Psoas muscle (tissue), 8 donors: Measurements from ENCODE around the gene CIT. TPM values are rescaled to one million over a fixed set of nuclear protein-coding genes. Genes with fewer than 3 reads are reported as not detected.
"Not testable (repeated sequence)": the region's sequence is repeated elsewhere in the genome, so short reads cannot be mapped to it uniquely, and the experiment has no call there.

Experiments used
- ATAC-seq, 4 donors: fragments of 200-7000 bp; cut with Tn5 transposase; one replicate each; pipeline ENCODE4 v1.9.1; 2020; ENCODE audit warnings: moderate library complexity in 3 of 4, mild to moderate bottlenecking in 2 of 4
- DNase-seq, 2 donors: peaks; one replicate each; pipeline ENCODE4 v3.0.0-alpha.2; 2020
- H3K27ac ChIP-seq: fragments of 200-600 bp; one replicate; pipeline ENCODE4 v1.8.0; 2022
- H3K27me3 ChIP-seq, 3 donors: fragments of 200-600 bp in 1 of 3; one replicate each; pipeline versions ENCODE4 v1.6.1 to v1.8.0; 2013 to 2022; ENCODE audit warnings: low read length in 2 of 3, mild to moderate bottlenecking in 2 of 3, moderate library complexity in 1 of 3; ENCODE audit not compliant: insufficient read depth in 3 of 3
- H3K36me3 ChIP-seq, 2 donors: fragments of 200-600 bp in 1 of 2; one replicate each; pipeline versions ENCODE4 v1.6.1 to v1.8.0; 2013 to 2022; ENCODE audit warnings: low read depth in 1 of 2, mild to moderate bottlenecking in 1 of 2, moderate library complexity in 1 of 2; ENCODE audit not compliant: insufficient read depth in 1 of 2
- H3K4me1 ChIP-seq: fragments of 200-600 bp; one replicate; pipeline ENCODE4 v1.8.0; 2022
- H3K4me3 ChIP-seq: fragments of 200-600 bp; one replicate; pipeline ENCODE4 v1.8.0; 2022; ENCODE audit warnings: mild to moderate bottlenecking
- H3K9me3 ChIP-seq: fragments of 200-600 bp; one replicate; pipeline ENCODE4 v1.8.0; 2022
- CTCF ChIP-seq: fragments of 200-600 bp; IDR thresholded peaks from one replicate; pipeline ENCODE4 v1.8.0; 2022; ENCODE audit warnings: antibody characterized with exemption
- WGBS, 3 donors: extraction: QIAGEN DNeasy Blood & Tissue Kit; methylation state at CpG; one replicate each; pipeline versions ENCODE4 v1.1.6 to v1.1.7; 2013; 5-methylcytosine and 5-hydroxymethylcytosine counted together
- intact Hi-C, 2 donors: fragments of 100-400 bp; cut with DNase I; formaldehyde crosslinking; loops; one replicate each; pipeline versions ENCODE4 v1.11.0 to v1.14.2; 2022
- polyA plus RNA-seq, 3 donors: library from polyadenylated mRNA; stranded (reverse); fragments of 200-250 nt; gene quantifications; one replicate each; pipeline ENCODE4 v1.2.3, GENCODE V29; 2013
- total RNA-seq, 4 donors: library from RNA; stranded (reverse); fragmentation: NEBNext Ultra II Directional in 2 of 4; extraction: Animal tissue kit (Norgen Biotek cat#: 25700) in 2 of 4; gene quantifications; one replicate each; pipeline versions ENCODE4 v1.2.1 to v1.2.4, GENCODE V29; 2021 to 2023
- donor health status: healthy with polysubstance abuse.
- donor health status: DM: no; HTN: no; CAD: no; lungs with moderate emphysema.
- donor health status: Bipolar disorder and iron deficiency.
- donor health status: healthy.
- donor health status: DM: yes; HTN: yes; CAD: no.
- donor health status: DM: no; HTN: no; CAD: no.
- donor health status: DM: no; HTN: no; CAD: no.
- donor health status: DM: yes; HTN: yes; CAD: no.

The CIT gene
- total and polyA plus RNA-seq, 7 donors = 0.06 to 2.4 (median 0.40) TPM

GRCh38 chr12:119902084-119902509, 25.0 kb upstream of the CIT start:
- H3K9me3 ChIP-seq = no peaks in the 10 kb centered on the region
- H3K27ac ChIP-seq = no peak overlapping the region
- H3K27me3 ChIP-seq = no peaks in the 10 kb centered on the region
- 4 to 5% (median 4%) methylated on average over 5 of the region's 5 CpGs for WGBS, 3 donors
- no peak overlapping the region for H3K4me3 ChIP-seq
- DNase-seq (peak in 1 of 2 donors; percentile 34), ATAC-seq (peak in 1 of 4 donors; percentile 62)
- peak; percentile 61 for TF ChIP-seq CTCF
- no peaks in the 10 kb centered on the region for H3K36me3 ChIP-seq
- H3K4me1 ChIP-seq = no peaks in the 10 kb centered on the region
- intact Hi-C loops = no loop called here

GRCh38 chr12:119901670-119902069, 24.6 kb upstream of the CIT start:
- no peak overlapping the region for H3K4me3 ChIP-seq
- WGBS, 3 donors = 76 to 87% (median 82%) methylated on average over 2 of the region's 2 CpGs

GRCh38 chr12:119894916-119895315, 17.8 kb upstream of the CIT start:
- TF ChIP-seq CTCF = no peak
- ATAC-seq = no peak
- Histone ChIP-seq H3K36me3 (no peaks in the 10 kb centered on the region), H3K27ac (no peak overlapping the region), H3K9me3 (no peaks in the 10 kb centered on the region), H3K4me3 (no peak overlapping the region), H3K27me3 (peaks cover 0 to 3% (median 0%) of the 10 kb centered on the region in 3 donors), H3K4me1 (no peaks in the 10 kb centered on the region)
- 49 to 67% (median 67%) methylated on average over 1 of the region's 1 CpG for WGBS, 3 donors
- intact Hi-C loops = no loop called here
- no peak for DNase-seq

More at GRCh38 chr12:119901670-119902069, 24.6 kb upstream of the CIT start:
- TF ChIP-seq CTCF = no peak
- Histone ChIP-seq H3K9me3 (no peaks in the 10 kb centered on the region), H3K36me3 (no peaks in the 10 kb centered on the region), H3K27me3 (no peaks in the 10 kb centered on the region), H3K4me1 (no peaks in the 10 kb centered on the region), H3K27ac (no peak overlapping the region)
- intact Hi-C loops = no loop called here
- ATAC-seq (no peak), DNase-seq (no peak)

- H3K4me3 ChIP-seq, H3K9me3 ChIP-seq, ATAC-seq, H3K36me3 ChIP-seq, H3K27me3 ChIP-seq, H3K27ac ChIP-seq, intact Hi-C loops, H3K4me1 ChIP-seq, DNase-seq: not testable (repeated sequence)
- 30 to 75% (median 38%) methylated on average over 1 of the region's 1 CpG for WGBS, 3 donors
Measured at GRCh38 chr12:119892611-119893010, 15.5 kb upstream of the CIT start.

- ATAC-seq (no peak), DNase-seq (no peak)
- no peak for TF ChIP-seq CTCF
- WGBS, 3 donors = 36 to 54% (median 48%) methylated on average over 3 of the region's 3 CpGs
- no peaks in the 10 kb centered on the region for H3K9me3 ChIP-seq
- H3K27me3 ChIP-seq = peaks cover 0 to 4% (median 0%) of the 10 kb centered on the region in 3 donors
- H3K36me3 ChIP-seq = no peaks in the 10 kb centered on the region
- H3K27ac ChIP-seq = no peak overlapping the region
- no peak overlapping the region for H3K4me3 ChIP-seq
- no peaks in the 10 kb centered on the region for H3K4me1 ChIP-seq
- intact Hi-C loops = no loop called here
Measured at GRCh38 chr12:119885549-119885948, 8.4 kb upstream of the CIT start.

- WGBS, 3 donors = 75 to 77% (median 76%) methylated on average over 4 of the region's 4 CpGs
- H3K36me3 ChIP-seq = not testable (repeated sequence)
Measured at GRCh38 chr12:119883791-119884190, 6.7 kb upstream of the CIT start.

More at GRCh38 chr12:119883791-119884190, 6.7 kb upstream of the CIT start:
- H3K27ac ChIP-seq, DNase-seq, H3K9me3 ChIP-seq, H3K4me1 ChIP-seq, intact Hi-C loops, H3K4me3 ChIP-seq, H3K27me3 ChIP-seq, ATAC-seq: not testable (repeated sequence)
